ENCODE data around the gene OLAH. TPM values are rescaled to one million over a fixed set of nuclear protein-coding genes. Genes with fewer than 3 reads are reported as not detected.
"Not testable (repeated sequence)": the region's sequence is repeated elsewhere in the genome, so short reads cannot be mapped to it uniquely, and the experiment has no call there.

Gene OLAH
- total RNA-seq, 1 experiment from 2014 or later = not detected

DNA sequence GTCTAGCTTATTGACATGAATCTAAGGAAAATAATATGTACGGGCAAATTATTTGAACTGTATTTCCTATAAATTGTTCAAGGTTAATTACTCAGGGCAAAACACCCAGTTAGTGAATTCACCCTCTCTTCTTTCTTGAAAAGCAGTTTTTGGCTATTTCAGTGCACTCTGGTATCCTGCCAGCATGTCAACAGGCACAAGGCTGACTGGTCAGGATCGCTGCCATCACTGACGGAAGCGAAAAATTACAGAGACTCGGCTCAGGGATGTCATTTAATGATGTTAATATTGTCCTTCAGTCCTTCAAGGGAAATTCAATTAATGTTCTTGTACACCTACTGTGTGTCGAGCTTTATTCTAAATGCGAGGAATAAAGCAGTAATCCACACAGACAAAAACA lies 28.3 kb upstream of the OLAH start:
- BruUV-seq (replicated peaks) = no TSS peak

DNA sequence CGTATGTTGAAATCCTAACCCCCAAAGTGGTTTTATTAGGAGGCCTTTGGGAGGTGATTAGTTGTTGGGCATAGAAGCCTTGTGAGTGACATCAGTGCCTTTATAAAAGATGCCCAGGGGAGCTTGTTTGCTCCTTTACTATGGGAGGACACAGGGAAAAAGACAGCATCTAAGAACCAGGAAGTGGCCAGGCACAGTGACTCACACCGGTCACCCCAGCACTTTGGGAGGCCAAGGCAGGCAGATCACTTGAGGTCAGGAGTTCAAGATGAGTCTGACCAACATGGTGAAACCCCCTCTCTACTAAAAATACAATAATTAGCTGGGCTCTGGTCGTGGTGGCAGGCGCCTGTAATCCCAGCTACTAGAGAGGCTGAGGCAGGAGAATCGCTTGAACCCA lies 22.8 kb upstream of the OLAH start:
- DNase-seq = peak; percentile 49 to 69
- BruUV-seq (replicated peaks); H3F3A ChIP-seq (ENCODE audit: insufficient read depth, low read depth); H3K9me3 ChIP-seq (ENCODE audit: insufficient read depth, low read depth); CTCF ChIA-PET; H3K27me3 ChIP-seq (ENCODE audit: insufficient read depth, low read depth); H4K20me1 ChIP-seq (ENCODE audit: insufficient read depth); H3K4me3 ChIP-seq; H3K36me3 ChIP-seq (ENCODE audit: low read depth); H3K79me2 ChIP-seq (ENCODE audit: low read depth); H3K9me2 ChIP-seq (ENCODE audit: insufficient read depth); H3K4me2 ChIP-seq; H2AFZ ChIP-seq; intact Hi-C loops (cut with micrococcal nuclease; ENCODE audit: unreplicated experiment): not testable (repeated sequence)
- POLR2A ChIA-PET (ENCODE audit: unreplicated experiment) = interaction anchor here (0.6 kb wide), 1 partner anchor 91 kb away, joined by 4 read pairs; no protein-coding TSS in a partner anchor
- peaks cover 10% of the 10 kb centered on the region for H3K4me1 ChIP-seq (replicated peaks; ENCODE audit: insufficient read depth)
- H3K27ac ChIP-seq = peak overlapping the region; percentile 34; the same call in 1 of the 2 replicates

More for the DNA sequence above, 28.3 kb upstream of the OLAH start:
- Histone ChIP-seq H3K36me3 (ENCODE audit: low read depth) (no peaks in the 10 kb centered on the region), H3K4me1 (replicated peaks; ENCODE audit: insufficient read depth) (peaks cover 19% of the 10 kb centered on the region), H3K27ac (no peak overlapping the region), H3K79me2 (ENCODE audit: low read depth) (no peaks in the 10 kb centered on the region), H3K4me2 (no peak overlapping the region), H3F3A (ENCODE audit: insufficient read depth, low read depth) (peaks cover 5% of the 10 kb centered on the region; the same call in 1 of the 2 replicates), H3K9me3 (ENCODE audit: insufficient read depth, low read depth) (no peaks in the 10 kb centered on the region), H2AFZ (no peak overlapping the region), H3K4me3 (no peak overlapping the region), H4K20me1 (ENCODE audit: insufficient read depth) (no peaks in the 10 kb centered on the region), H3K9me2 (ENCODE audit: insufficient read depth) (no peaks in the 10 kb centered on the region), H3K27me3 (ENCODE audit: insufficient read depth, low read depth) (no peaks in the 10 kb centered on the region)
- no peak for TF ChIP-seq EZH2 (IDR thresholded peaks at IDR 0.05; ENCODE audit: low read depth)
- TF ChIP-seq, protein P1, sequence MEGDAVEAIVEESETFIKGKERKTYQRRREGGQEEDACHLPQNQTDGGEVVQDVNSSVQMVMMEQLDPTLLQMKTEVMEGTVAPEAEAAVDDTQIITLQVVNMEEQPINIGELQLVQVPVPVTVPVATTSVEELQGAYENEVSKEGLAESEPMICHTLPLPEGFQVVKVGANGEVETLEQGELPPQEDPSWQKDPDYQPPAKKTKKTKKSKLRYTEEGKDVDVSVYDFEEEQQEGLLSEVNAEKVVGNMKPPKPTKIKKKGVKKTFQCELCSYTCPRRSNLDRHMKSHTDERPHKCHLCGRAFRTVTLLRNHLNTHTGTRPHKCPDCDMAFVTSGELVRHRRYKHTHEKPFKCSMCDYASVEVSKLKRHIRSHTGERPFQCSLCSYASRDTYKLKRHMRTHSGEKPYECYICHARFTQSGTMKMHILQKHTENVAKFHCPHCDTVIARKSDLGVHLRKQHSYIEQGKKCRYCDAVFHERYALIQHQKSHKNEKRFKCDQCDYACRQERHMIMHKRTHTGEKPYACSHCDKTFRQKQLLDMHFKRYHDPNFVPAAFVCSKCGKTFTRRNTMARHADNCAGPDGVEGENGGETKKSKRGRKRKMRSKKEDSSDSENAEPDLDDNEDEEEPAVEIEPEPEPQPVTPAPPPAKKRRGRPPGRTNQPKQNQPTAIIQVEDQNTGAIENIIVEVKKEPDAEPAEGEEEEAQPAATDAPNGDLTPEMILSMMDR (conservative IDR thresholded peaks at IDR 0.05) = no peak
- POLR2A ChIA-PET (ENCODE audit: unreplicated experiment) = no interaction called here
- CTCF ChIA-PET = no interaction called here
- no peak for DNase-seq
- intact Hi-C loops (cut with micrococcal nuclease; ENCODE audit: unreplicated experiment) = no loop called here

DNA sequence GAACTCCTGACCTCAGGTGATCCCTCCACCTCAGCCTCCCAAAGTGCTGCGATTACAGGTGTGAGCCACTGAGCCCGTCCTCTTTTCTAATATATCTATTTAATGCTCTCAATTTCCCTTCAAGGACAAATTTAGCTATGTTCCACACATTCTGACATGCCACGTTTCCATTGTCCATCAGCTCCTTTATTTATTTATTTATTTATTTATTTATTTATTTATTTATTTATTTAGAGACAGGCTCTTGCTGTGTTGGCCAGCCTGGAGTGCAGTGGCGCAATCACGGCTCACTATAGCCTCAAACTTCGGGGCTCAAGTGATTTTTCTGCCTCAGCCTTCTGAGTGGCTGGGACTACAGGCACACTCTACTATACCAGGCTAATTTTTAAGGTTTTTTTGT lies 20.7 kb upstream of the OLAH start:
- H3K9me3 ChIP-seq (ENCODE audit: insufficient read depth, low read depth); H3K9me2 ChIP-seq (ENCODE audit: insufficient read depth); CTCF ChIA-PET; POLR2A ChIA-PET (ENCODE audit: unreplicated experiment); H2AFZ ChIP-seq; intact Hi-C loops (cut with micrococcal nuclease; ENCODE audit: unreplicated experiment); H3K79me2 ChIP-seq (ENCODE audit: low read depth); BruUV-seq (replicated peaks); H3K27ac ChIP-seq; H3F3A ChIP-seq (ENCODE audit: insufficient read depth, low read depth); H3K27me3 ChIP-seq (ENCODE audit: insufficient read depth, low read depth); H4K20me1 ChIP-seq (ENCODE audit: insufficient read depth); H3K4me3 ChIP-seq; DNase-seq; H3K4me2 ChIP-seq; H3K36me3 ChIP-seq (ENCODE audit: low read depth): not testable (repeated sequence)
- H3K4me1 ChIP-seq (replicated peaks; ENCODE audit: insufficient read depth) = peaks cover 10% of the 10 kb centered on the region

DNA sequence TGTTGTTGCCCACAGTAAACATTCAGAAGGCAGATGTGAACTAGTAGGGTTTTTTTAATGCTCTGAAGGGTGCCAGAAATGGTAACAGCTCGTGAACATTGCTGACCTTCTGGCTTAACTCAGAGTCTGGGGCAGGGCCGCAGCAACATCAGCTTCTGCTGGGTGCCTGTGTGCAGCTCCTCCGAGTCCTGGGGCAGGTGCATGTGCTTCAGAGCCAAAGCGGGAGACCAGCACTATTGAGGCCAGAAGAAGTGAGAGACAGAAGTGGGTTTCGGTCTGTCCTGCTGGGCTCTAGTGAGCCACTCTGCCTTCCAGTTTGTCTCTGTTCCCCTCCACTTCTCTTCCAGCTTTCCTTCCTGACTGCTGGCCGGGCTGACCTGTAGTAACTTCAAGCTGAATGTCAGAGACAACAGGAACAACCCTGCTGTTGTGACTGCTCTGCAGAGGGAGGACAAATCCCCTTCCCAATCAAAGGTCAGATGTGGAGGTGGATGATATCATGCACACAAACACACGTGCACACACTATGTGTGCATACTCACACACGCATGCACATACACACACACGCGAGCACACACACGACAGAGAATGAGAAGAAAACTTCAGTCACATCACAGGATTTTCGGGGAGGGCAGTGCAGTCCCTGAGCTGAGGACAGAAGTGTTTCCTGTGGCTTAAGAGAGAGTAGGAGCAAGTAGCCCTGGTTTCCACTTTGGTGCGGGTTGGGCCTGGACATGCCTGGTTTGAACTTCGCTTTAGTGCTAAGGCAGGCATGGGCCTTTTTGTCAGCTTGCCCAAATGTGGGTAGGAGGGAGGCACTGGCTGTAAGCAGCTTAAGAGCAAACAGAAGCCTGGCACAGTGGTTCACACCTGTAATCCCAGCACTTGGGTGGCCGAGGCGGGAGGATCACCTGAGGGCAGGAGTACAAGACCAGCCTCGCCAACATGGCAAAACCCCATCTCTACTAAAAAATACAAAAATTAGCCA lies 19.4 kb upstream of the OLAH start:
- POLR2A ChIA-PET (ENCODE audit: unreplicated experiment); H3K27me3 ChIP-seq (ENCODE audit: insufficient read depth, low read depth); DNase-seq; H2AFZ ChIP-seq; H3K27ac ChIP-seq; H3K36me3 ChIP-seq (ENCODE audit: low read depth); H3K9me3 ChIP-seq (ENCODE audit: insufficient read depth, low read depth); H3K9me2 ChIP-seq (ENCODE audit: insufficient read depth); intact Hi-C loops (cut with micrococcal nuclease; ENCODE audit: unreplicated experiment); H3K4me3 ChIP-seq; H3F3A ChIP-seq (ENCODE audit: insufficient read depth, low read depth); H3K4me2 ChIP-seq; CTCF ChIA-PET; BruUV-seq (replicated peaks); H4K20me1 ChIP-seq (ENCODE audit: insufficient read depth); H3K79me2 ChIP-seq (ENCODE audit: low read depth): not testable (repeated sequence)
- peaks cover 10% of the 10 kb centered on the region for H3K4me1 ChIP-seq (replicated peaks; ENCODE audit: insufficient read depth)

DNA sequence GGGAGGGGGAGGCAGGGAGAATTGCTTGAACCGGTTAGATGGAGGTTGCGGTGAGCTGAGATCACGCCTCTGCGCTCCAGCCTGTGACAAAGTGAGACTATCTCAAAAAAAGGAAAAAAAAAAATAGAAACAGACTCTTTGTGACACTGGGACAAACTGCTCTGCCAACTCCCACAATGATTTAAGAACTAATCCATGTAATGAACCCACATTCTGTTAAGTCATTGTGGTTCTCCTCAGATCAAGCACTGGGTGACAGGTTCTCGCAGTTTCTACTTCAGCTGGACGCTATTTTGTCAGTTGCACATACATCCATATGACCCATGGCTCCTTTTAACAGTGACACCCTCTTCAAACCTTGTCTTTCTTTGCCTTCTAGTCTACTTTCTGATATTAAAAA lies 18.7 kb upstream of the OLAH start:
- BruUV-seq (replicated peaks); H3K4me2 ChIP-seq; DNase-seq; H3K9me2 ChIP-seq (ENCODE audit: insufficient read depth); H3K27me3 ChIP-seq (ENCODE audit: insufficient read depth, low read depth); POLR2A ChIA-PET (ENCODE audit: unreplicated experiment); intact Hi-C loops (cut with micrococcal nuclease; ENCODE audit: unreplicated experiment); H4K20me1 ChIP-seq (ENCODE audit: insufficient read depth); H3K9me3 ChIP-seq (ENCODE audit: insufficient read depth, low read depth); H3K4me3 ChIP-seq; H3F3A ChIP-seq (ENCODE audit: insufficient read depth, low read depth); H3K36me3 ChIP-seq (ENCODE audit: low read depth); H3K79me2 ChIP-seq (ENCODE audit: low read depth); H2AFZ ChIP-seq; H3K27ac ChIP-seq; CTCF ChIA-PET: not testable (repeated sequence)
- H3K4me1 ChIP-seq (replicated peaks; ENCODE audit: insufficient read depth) = peaks cover 10% of the 10 kb centered on the region

Measured in PC-9 (cell line).